Urinary bladder (tissue), 4 donors: ENCODE data around the gene RABGAP1L. TPM values are rescaled to one million over a fixed set of nuclear protein-coding genes. Genes with fewer than 3 reads are reported as not detected.
"Not testable (repeated sequence)": the region's sequence is repeated elsewhere in the genome, so short reads cannot be mapped to it uniquely, and the experiment has no call there.

Source experiments
- DNase-seq: peaks from one replicate; pipeline ENCODE4 v3.0.0-alpha.2; 2015; ENCODE audit errors: extremely low spot score
- H3K27ac ChIP-seq: one replicate; pipeline ENCODE4 v1.5.1; 2013; ENCODE audit warnings: low read depth, mild to moderate bottlenecking, moderate library complexity
- H3K36me3 ChIP-seq: one replicate; pipeline ENCODE4 v1.6.1; 2013; ENCODE audit warnings: mild to moderate bottlenecking, moderate library complexity; ENCODE audit not compliant: insufficient read depth
- H3K4me1 ChIP-seq: one replicate; pipeline ENCODE4 v1.6.1; 2013; ENCODE audit warnings: mild to moderate bottlenecking, moderate library complexity; ENCODE audit not compliant: insufficient read depth
- H3K4me3 ChIP-seq: one replicate; pipeline ENCODE4 v1.5.1; 2013; ENCODE audit warnings: low read depth, low read length
- WGBS: extraction: QIAGEN DNeasy Blood & Tissue Kit; methylation state at CpG from one replicate; pipeline ENCODE4 v1.1.7; 2013; 5-methylcytosine and 5-hydroxymethylcytosine counted together
- polyA plus RNA-seq: library from polyadenylated mRNA; stranded (reverse); fragments of 200-250 nt; gene quantifications from one replicate; pipeline ENCODE4 v1.2.3, GENCODE V29; 2013
- total RNA-seq: library from RNA; depleted of rRNA; stranded (reverse); fragments of >200 nt; gene quantifications from one replicate; pipeline ENCODE4 v1.2.3, GENCODE V29; 2014
- donor health status: healthy with polysubstance abuse.
- donor health status: healthy.

The RABGAP1L gene
- total and polyA plus RNA-seq, 2 donors: 14.5 to 102 TPM

- 76% methylated on average over 4 of the region's 4 CpGs for WGBS
- H3K4me1 ChIP-seq: no peaks in the 10 kb centered on the region
- no peaks in the 10 kb centered on the region for H3K36me3 ChIP-seq
- H3K4me3 ChIP-seq: no peak overlapping the region
- peak; percentile 42 for DNase-seq
- no peak overlapping the region for H3K27ac ChIP-seq
Measured at GRCh38 chr1:174875306-174875705, 716.0 kb downstream of the RABGAP1L start.

- no peaks in the 10 kb centered on the region for H3K36me3 ChIP-seq
- no peaks in the 10 kb centered on the region for H3K4me1 ChIP-seq
- 36% methylated on average over 4 of the region's 4 CpGs for WGBS
- no peak overlapping the region for H3K4me3 ChIP-seq
- DNase-seq: no peak
- H3K27ac ChIP-seq: no peak overlapping the region
Measured at GRCh38 chr1:174877208-174877673, 717.9 kb downstream of the RABGAP1L start.

GRCh38 chr1:174880171-174880570, 720.9 kb downstream of the RABGAP1L start:
- no peak for DNase-seq
- no peaks in the 10 kb centered on the region for H3K36me3 ChIP-seq
- H3K4me3 ChIP-seq: no peak overlapping the region
- H3K27ac ChIP-seq: no peak overlapping the region
- WGBS: 94% methylated on average over 3 of the region's 3 CpGs
- no peaks in the 10 kb centered on the region for H3K4me1 ChIP-seq

- no peaks in the 10 kb centered on the region for H3K36me3 ChIP-seq
- WGBS: 91% methylated on average over 1 of the region's 1 CpG
- no peaks in the 10 kb centered on the region for H3K4me1 ChIP-seq
- DNase-seq: no peak
- H3K4me3 ChIP-seq: no peak overlapping the region
- no peak overlapping the region for H3K27ac ChIP-seq
Measured at GRCh38 chr1:174883409-174883808, 724.1 kb downstream of the RABGAP1L start.

GRCh38 chr1:174884038-174884437, 724.7 kb downstream of the RABGAP1L start:
- WGBS: 42% methylated on average over 3 of the region's 3 CpGs
- Histone ChIP-seq H3K36me3 (no peaks in the 10 kb centered on the region), H3K4me1 (no peaks in the 10 kb centered on the region), H3K4me3 (no peak overlapping the region), H3K27ac (no peak overlapping the region)
- no peak for DNase-seq

GRCh38 chr1:174884566-174884965, 725.2 kb downstream of the RABGAP1L start:
- Histone ChIP-seq H3K36me3 (no peaks in the 10 kb centered on the region), H3K4me3 (no peak overlapping the region), H3K27ac (no peak overlapping the region), H3K4me1 (no peaks in the 10 kb centered on the region)
- WGBS: 66% methylated on average over 2 of the region's 2 CpGs
- no peak for DNase-seq

GRCh38 chr1:174890024-174890423, 730.7 kb downstream of the RABGAP1L start:
- WGBS: 58% methylated on average over 4 of the region's 4 CpGs
- DNase-seq: no peak
- no peak overlapping the region for H3K4me3 ChIP-seq
- H3K27ac ChIP-seq: no peak overlapping the region
- no peaks in the 10 kb centered on the region for H3K36me3 ChIP-seq
- no peaks in the 10 kb centered on the region for H3K4me1 ChIP-seq

- no peak for DNase-seq
- no peaks in the 10 kb centered on the region for H3K36me3 ChIP-seq
- no peaks in the 10 kb centered on the region for H3K4me1 ChIP-seq
- no peak overlapping the region for H3K27ac ChIP-seq
- 97% methylated on average over 15 of the region's 15 CpGs for WGBS
- H3K4me3 ChIP-seq: no peak overlapping the region
Measured at GRCh38 chr1:174892016-174892415, 732.7 kb downstream of the RABGAP1L start.

- Histone ChIP-seq H3K4me3 (no peak overlapping the region), H3K27ac (no peak overlapping the region), H3K4me1 (no peaks in the 10 kb centered on the region), H3K36me3 (no peaks in the 10 kb centered on the region)
- DNase-seq: no peak
- 89% methylated on average over 2 of the region's 2 CpGs for WGBS
Measured at GRCh38 chr1:174894117-174894762, 734.9 kb downstream of the RABGAP1L start.

- not testable (repeated sequence) for H3K4me3 ChIP-seq, H3K27ac ChIP-seq, H3K4me1 ChIP-seq, DNase-seq, H3K36me3 ChIP-seq
- 100% methylated on average over 1 of the region's 1 CpG for WGBS
Measured at GRCh38 chr1:174895610-174896009, 736.3 kb downstream of the RABGAP1L start.

- WGBS: 89% methylated on average over 3 of the region's 3 CpGs
Measured at GRCh38 chr1:174898102-174898797, 738.9 kb downstream of the RABGAP1L start.

GRCh38 chr1:174900317-174900716, 741.0 kb downstream of the RABGAP1L start:
- no peaks in the 10 kb centered on the region for H3K36me3 ChIP-seq
- H3K4me1 ChIP-seq: no peaks in the 10 kb centered on the region
- DNase-seq: no peak
- H3K4me3 ChIP-seq: no peak overlapping the region
- H3K27ac ChIP-seq: no peak overlapping the region
- WGBS: 97% methylated on average over 3 of the region's 3 CpGs

More at GRCh38 chr1:174898102-174898797, 738.9 kb downstream of the RABGAP1L start:
- Histone ChIP-seq H3K36me3 (no peaks in the 10 kb centered on the region), H3K4me1 (no peaks in the 10 kb centered on the region), H3K4me3 (no peak overlapping the region), H3K27ac (no peak overlapping the region)
- DNase-seq: no peak

GRCh38 chr1:174902531-174903099, 743.3 kb downstream of the RABGAP1L start:
- Histone ChIP-seq H3K4me3 (no peak overlapping the region), H3K4me1 (no peaks in the 10 kb centered on the region), H3K27ac (no peak overlapping the region), H3K36me3 (no peaks in the 10 kb centered on the region)
- 84% methylated on average over 4 of the region's 4 CpGs for WGBS
- no peak for DNase-seq

- Histone ChIP-seq H3K27ac (no peak overlapping the region), H3K4me1 (no peaks in the 10 kb centered on the region), H3K36me3 (no peaks in the 10 kb centered on the region), H3K4me3 (no peak overlapping the region)
- DNase-seq: no peak
- WGBS: 62% methylated on average over 3 of the region's 3 CpGs
Measured at GRCh38 chr1:174911606-174912005, 752.3 kb downstream of the RABGAP1L start.
